ENCODE results near the gene RERE.

- TF ChIP-seq CTCF (IDR thresholded peaks at IDR 0.05) (no peak), POLR2A (IDR thresholded peaks at IDR 0.05) (no peak)
These were observed 129.9 kb downstream of the RERE start for GRCh38 chr1:8687538-8687937.
